Measurements from ENCODE around the gene NDUFS1.

The NDUFS1 gene

GRCh38 chr2:206084439-206084869, 74.8 kb downstream of the NDUFS1 start:
- Histone ChIP-seq H3K4me1 (ENCODE audit: low read length) (peaks cover 18% of the 10 kb centered on the region), H3K27ac (ENCODE audit: low read length) (peak overlapping the region; percentile 66; the same call in 1 of the 2 replicates), H3K79me2 (ENCODE audit: low read length) (peaks cover 77% of the 10 kb centered on the region), H3K27me3 (replicated peaks; ENCODE audit: insufficient read depth, low read length) (no peaks in the 10 kb centered on the region), H2AFZ (ENCODE audit: low read length) (peak overlapping the region; percentile 52), H3K4me3 (ENCODE audit: low read length) (peak overlapping the region; percentile 94), H3K9me2 (replicated peaks; ENCODE audit: insufficient read depth, low read length) (no peaks in the 10 kb centered on the region), H3K36me3 (replicated peaks; ENCODE audit: insufficient read depth, low read length) (no peaks in the 10 kb centered on the region), H3K9ac (ENCODE audit: low read length) (peak overlapping the region; percentile 85), H4K20me1 (ENCODE audit: insufficient read depth, low read length) (peaks cover 7% of the 10 kb centered on the region; the same call in 1 of the 2 replicates), H3K4me2 (ENCODE audit: low read depth, low read length) (peak overlapping the region; percentile 96), H3K9me3 (replicated peaks; ENCODE audit: insufficient read depth, low read length) (no peaks in the 10 kb centered on the region), H3F3A (ENCODE audit: insufficient read depth, low read length) (peaks cover 17% of the 10 kb centered on the region)
- no peak for TF ChIP-seq EZH2 (optimal IDR thresholded peaks at IDR 0.05; ENCODE audit: low read depth, low read length)
- no peak for TF ChIP-seq EZH2phosphoT487 (IDR thresholded peaks at IDR 0.05; ENCODE audit: low read length)
- TF ChIP-seq, protein P1, sequence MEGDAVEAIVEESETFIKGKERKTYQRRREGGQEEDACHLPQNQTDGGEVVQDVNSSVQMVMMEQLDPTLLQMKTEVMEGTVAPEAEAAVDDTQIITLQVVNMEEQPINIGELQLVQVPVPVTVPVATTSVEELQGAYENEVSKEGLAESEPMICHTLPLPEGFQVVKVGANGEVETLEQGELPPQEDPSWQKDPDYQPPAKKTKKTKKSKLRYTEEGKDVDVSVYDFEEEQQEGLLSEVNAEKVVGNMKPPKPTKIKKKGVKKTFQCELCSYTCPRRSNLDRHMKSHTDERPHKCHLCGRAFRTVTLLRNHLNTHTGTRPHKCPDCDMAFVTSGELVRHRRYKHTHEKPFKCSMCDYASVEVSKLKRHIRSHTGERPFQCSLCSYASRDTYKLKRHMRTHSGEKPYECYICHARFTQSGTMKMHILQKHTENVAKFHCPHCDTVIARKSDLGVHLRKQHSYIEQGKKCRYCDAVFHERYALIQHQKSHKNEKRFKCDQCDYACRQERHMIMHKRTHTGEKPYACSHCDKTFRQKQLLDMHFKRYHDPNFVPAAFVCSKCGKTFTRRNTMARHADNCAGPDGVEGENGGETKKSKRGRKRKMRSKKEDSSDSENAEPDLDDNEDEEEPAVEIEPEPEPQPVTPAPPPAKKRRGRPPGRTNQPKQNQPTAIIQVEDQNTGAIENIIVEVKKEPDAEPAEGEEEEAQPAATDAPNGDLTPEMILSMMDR (IDR thresholded peaks at IDR 0.05; ENCODE audit: low read length), result no peak
- peak; percentile 15 for DNase-seq

GRCh38 chr2:206083602-206084438, 75.4 kb downstream of the NDUFS1 start:
- H2AFZ ChIP-seq (ENCODE audit: low read length), result peak overlapping the region; percentile 52
- H3K27me3 ChIP-seq (replicated peaks; ENCODE audit: insufficient read depth, low read length), result no peaks in the 10 kb centered on the region
- peak overlapping the region; percentile 96 for H3K4me2 ChIP-seq (ENCODE audit: low read depth, low read length)
- peaks cover 18% of the 10 kb centered on the region for H3K4me1 ChIP-seq (ENCODE audit: low read length)
- H3K27ac ChIP-seq (ENCODE audit: low read length), result peak overlapping the region; percentile 66; the same call in 1 of the 2 replicates
- H3K4me3 ChIP-seq (ENCODE audit: low read length), result peak overlapping the region; percentile 94
- TF ChIP-seq, protein P1 (IDR thresholded peaks at IDR 0.05; ENCODE audit: low read length), result no peak
- TF ChIP-seq EZH2phosphoT487 (IDR thresholded peaks at IDR 0.05; ENCODE audit: low read length) (no peak), EZH2 (optimal IDR thresholded peaks at IDR 0.05; ENCODE audit: low read depth, low read length) (no peak)
- no peaks in the 10 kb centered on the region for H3K36me3 ChIP-seq (replicated peaks; ENCODE audit: insufficient read depth, low read length)
- H3K9me3 ChIP-seq (replicated peaks; ENCODE audit: insufficient read depth, low read length), result no peaks in the 10 kb centered on the region
- H3K79me2 ChIP-seq (ENCODE audit: low read length), result peaks cover 83% of the 10 kb centered on the region
- H3K9ac ChIP-seq (ENCODE audit: low read length), result peak overlapping the region; percentile 85; the same call in 1 of the 2 replicates
- no peaks in the 10 kb centered on the region for H3K9me2 ChIP-seq (replicated peaks; ENCODE audit: insufficient read depth, low read length)
- H3F3A ChIP-seq (ENCODE audit: insufficient read depth, low read length), result peaks cover 17% of the 10 kb centered on the region
- peak; percentile 55 for DNase-seq
- peaks cover 7% of the 10 kb centered on the region; the same call in 1 of the 2 replicates for H4K20me1 ChIP-seq (ENCODE audit: insufficient read depth, low read length)

- H3K27ac ChIP-seq (ENCODE audit: low read length), result no peak overlapping the region
- H2AFZ ChIP-seq (ENCODE audit: low read length), result no peak overlapping the region
- peaks cover 7% of the 10 kb centered on the region; the same call in 1 of the 2 replicates for H4K20me1 ChIP-seq (ENCODE audit: insufficient read depth, low read length)
- H3K79me2 ChIP-seq (ENCODE audit: low read length), result peaks cover 89% of the 10 kb centered on the region
- H3K4me2 ChIP-seq (ENCODE audit: low read depth, low read length), result no peak overlapping the region
- TF ChIP-seq, protein P1 (IDR thresholded peaks at IDR 0.05; ENCODE audit: low read length), result no peak
- no peak for TF ChIP-seq EZH2 (optimal IDR thresholded peaks at IDR 0.05; ENCODE audit: low read depth, low read length)
- no peaks in the 10 kb centered on the region for H3K36me3 ChIP-seq (replicated peaks; ENCODE audit: insufficient read depth, low read length)
- peaks cover 18% of the 10 kb centered on the region for H3K4me1 ChIP-seq (ENCODE audit: low read length)
- no peak overlapping the region for H3K9ac ChIP-seq (ENCODE audit: low read length)
- peaks cover 17% of the 10 kb centered on the region for H3F3A ChIP-seq (ENCODE audit: insufficient read depth, low read length)
- H3K9me3 ChIP-seq (replicated peaks; ENCODE audit: insufficient read depth, low read length), result no peaks in the 10 kb centered on the region
- no peak for DNase-seq
- no peaks in the 10 kb centered on the region for H3K27me3 ChIP-seq (replicated peaks; ENCODE audit: insufficient read depth, low read length)
- H3K9me2 ChIP-seq (replicated peaks; ENCODE audit: insufficient read depth, low read length), result no peaks in the 10 kb centered on the region
- no peak overlapping the region for H3K4me3 ChIP-seq (ENCODE audit: low read length)
Observed at GRCh38 chr2:206082298-206082843, 76.9 kb downstream of the NDUFS1 start.

Data from MM.1S (cell line).